Measurements from ENCODE around the gene PARD3B.

The PARD3B gene

DNA sequence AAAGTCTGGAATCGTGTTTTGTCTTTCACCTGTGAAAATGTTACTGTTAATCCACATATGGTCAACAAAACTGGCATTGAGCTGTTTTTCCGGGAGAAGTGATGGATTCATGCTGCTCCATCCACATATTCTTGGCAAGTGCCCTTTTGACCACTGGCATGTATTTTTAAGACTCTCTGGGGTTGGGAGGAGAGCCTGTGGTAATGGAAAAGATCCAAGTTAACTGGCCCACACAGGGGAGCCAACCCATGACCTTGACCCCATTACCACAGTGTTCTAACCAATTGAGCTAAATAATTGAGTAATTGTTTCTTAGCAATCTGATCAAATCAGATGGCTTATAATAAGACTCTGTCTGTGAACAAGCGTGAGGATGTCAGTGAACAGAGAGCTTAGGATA lies 840.8 kb downstream of the PARD3B start:
- Histone ChIP-seq H3K4me1 (ENCODE audit: control insufficient read depth, insufficient read depth, low read length) (peaks cover 17% of the 10 kb centered on the region; the same call in 1 of the 2 replicates), H3K9ac (ENCODE audit: low read depth, low read length) (no peak overlapping the region), H3K4me3 (ENCODE audit: low read depth, low read length) (no peak overlapping the region), H3K9me3 (ENCODE audit: control insufficient read depth, insufficient read depth, low read length) (no peaks in the 10 kb centered on the region), H3K36me3 (ENCODE audit: control insufficient read depth, insufficient read depth, low read length) (no peaks in the 10 kb centered on the region), H3K27me3 (ENCODE audit: control insufficient read depth, insufficient read depth, low read length) (no peaks in the 10 kb centered on the region), H3K27ac (ENCODE audit: low read depth, low read length) (no peak overlapping the region)

DNA sequence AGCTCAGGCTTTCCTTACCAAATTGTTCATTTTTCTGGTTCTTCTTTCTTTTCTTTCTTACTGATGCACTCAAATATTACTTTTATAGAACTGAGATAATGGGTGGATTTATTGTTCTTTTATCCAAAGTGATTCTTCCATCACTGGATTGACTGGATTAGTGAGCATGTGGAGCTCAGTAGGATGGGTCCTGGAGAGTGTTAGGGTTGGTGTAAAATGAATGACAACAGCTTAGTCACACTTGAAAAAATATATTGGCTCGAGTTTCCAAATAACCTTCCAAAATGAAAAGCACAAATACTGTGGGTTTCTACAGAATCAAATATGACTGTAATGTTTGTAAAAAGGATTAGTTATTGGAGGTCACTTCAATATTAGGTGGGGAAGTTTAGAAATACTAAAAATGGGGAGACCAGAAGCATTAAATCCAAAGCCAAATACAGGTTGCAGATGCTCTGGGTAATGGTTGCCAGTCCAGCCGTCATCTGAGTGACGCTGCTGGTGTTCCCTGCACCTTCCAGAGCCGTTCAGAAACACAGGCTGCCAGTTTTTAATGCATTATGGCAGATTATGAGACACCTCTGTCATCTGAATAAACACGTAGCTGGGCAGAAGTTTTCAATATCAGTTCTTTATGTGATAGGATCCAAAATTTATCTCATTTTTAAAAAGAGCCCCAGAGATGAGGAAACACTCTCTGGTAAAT lies 842.2 kb downstream of the PARD3B start:
- Histone ChIP-seq H3K9ac (ENCODE audit: low read depth, low read length) (no peak overlapping the region), H3K9me3 (ENCODE audit: control insufficient read depth, insufficient read depth, low read length) (no peaks in the 10 kb centered on the region), H3K4me1 (ENCODE audit: control insufficient read depth, insufficient read depth, low read length) (peaks cover 20% of the 10 kb centered on the region; the same call in 1 of the 2 replicates), H3K4me3 (ENCODE audit: low read depth, low read length) (no peak overlapping the region), H3K27me3 (ENCODE audit: control insufficient read depth, insufficient read depth, low read length) (no peaks in the 10 kb centered on the region), H3K36me3 (ENCODE audit: control insufficient read depth, insufficient read depth, low read length) (no peaks in the 10 kb centered on the region), H3K27ac (ENCODE audit: low read depth, low read length) (no peak overlapping the region)

- Histone ChIP-seq H3K36me3 (ENCODE audit: control insufficient read depth, insufficient read depth, low read length) (no peaks in the 10 kb centered on the region), H3K27ac (ENCODE audit: low read depth, low read length) (no peak overlapping the region), H3K4me1 (ENCODE audit: control insufficient read depth, insufficient read depth, low read length) (peaks cover 20% of the 10 kb centered on the region; the same call in 1 of the 2 replicates)
These were observed 845.6 kb downstream of the PARD3B start for GRCh38 chr2:205390866-205391265.

DNA sequence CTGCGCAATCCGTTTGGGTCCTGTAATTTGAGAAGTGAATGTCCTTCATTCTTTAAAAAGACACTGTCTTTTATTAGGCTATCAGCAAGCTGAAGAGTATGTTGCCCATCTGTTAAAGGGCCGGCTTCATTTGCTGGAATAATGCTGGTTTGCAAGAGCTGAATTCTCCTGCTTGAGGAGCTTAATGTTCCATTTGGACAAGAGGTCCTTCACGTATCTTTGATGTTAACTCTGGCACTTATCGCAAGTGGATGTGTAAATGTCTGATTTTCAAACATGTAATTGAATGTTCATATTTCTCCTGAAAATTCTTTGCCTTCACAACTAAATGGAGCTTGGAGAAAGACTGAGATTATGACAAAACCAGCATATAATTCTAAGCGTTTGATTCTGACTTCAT lies 856.2 kb downstream of the PARD3B start:
- Histone ChIP-seq H3K9me3 (ENCODE audit: control insufficient read depth, insufficient read depth, low read length) (no peaks in the 10 kb centered on the region), H3K27me3 (ENCODE audit: control insufficient read depth, insufficient read depth, low read length) (no peaks in the 10 kb centered on the region), H3K4me3 (ENCODE audit: low read depth, low read length) (no peak overlapping the region), H3K4me1 (ENCODE audit: control insufficient read depth, insufficient read depth, low read length) (no peaks in the 10 kb centered on the region), H3K36me3 (ENCODE audit: control insufficient read depth, insufficient read depth, low read length) (no peaks in the 10 kb centered on the region), H3K27ac (ENCODE audit: low read depth, low read length) (no peak overlapping the region), H3K9ac (ENCODE audit: low read depth, low read length) (no peak overlapping the region)

More at GRCh38 chr2:205390866-205391265, 845.6 kb downstream of the PARD3B start:
- no peak overlapping the region for H3K9ac ChIP-seq (ENCODE audit: low read depth, low read length)
- H3K4me3 ChIP-seq (ENCODE audit: low read depth, low read length) = no peak overlapping the region
- no peaks in the 10 kb centered on the region for H3K27me3 ChIP-seq (ENCODE audit: control insufficient read depth, insufficient read depth, low read length)
- H3K9me3 ChIP-seq (ENCODE audit: control insufficient read depth, insufficient read depth, low read length) = no peaks in the 10 kb centered on the region

DNA sequence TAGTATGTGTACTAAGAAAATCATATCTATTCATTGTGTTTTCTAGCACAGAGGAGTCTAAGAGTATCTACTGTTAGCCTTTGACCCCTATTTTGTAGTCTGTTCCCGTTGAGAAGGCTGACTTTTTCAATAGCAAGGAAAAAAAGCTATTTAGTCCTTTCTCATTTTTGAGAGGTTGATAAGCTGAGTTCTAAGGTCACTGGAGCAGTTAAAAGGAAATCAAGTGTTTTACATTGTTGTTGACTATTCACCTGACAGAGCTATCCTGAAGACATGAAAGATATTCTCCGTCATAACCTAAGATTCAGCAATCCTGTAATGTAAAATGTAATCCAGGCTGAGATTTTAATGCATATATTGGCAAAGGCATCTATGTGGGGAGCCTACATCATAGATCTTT lies 856.7 kb downstream of the PARD3B start:
- no peak overlapping the region for H3K27ac ChIP-seq (ENCODE audit: low read depth, low read length)
- H3K36me3 ChIP-seq (ENCODE audit: control insufficient read depth, insufficient read depth, low read length) = no peaks in the 10 kb centered on the region
- no peak overlapping the region for H3K9ac ChIP-seq (ENCODE audit: low read depth, low read length)
- H3K4me3 ChIP-seq (ENCODE audit: low read depth, low read length) = no peak overlapping the region
- no peaks in the 10 kb centered on the region for H3K27me3 ChIP-seq (ENCODE audit: control insufficient read depth, insufficient read depth, low read length)
- H3K4me1 ChIP-seq (ENCODE audit: control insufficient read depth, insufficient read depth, low read length) = no peaks in the 10 kb centered on the region
- no peaks in the 10 kb centered on the region for H3K9me3 ChIP-seq (ENCODE audit: control insufficient read depth, insufficient read depth, low read length)

DNA sequence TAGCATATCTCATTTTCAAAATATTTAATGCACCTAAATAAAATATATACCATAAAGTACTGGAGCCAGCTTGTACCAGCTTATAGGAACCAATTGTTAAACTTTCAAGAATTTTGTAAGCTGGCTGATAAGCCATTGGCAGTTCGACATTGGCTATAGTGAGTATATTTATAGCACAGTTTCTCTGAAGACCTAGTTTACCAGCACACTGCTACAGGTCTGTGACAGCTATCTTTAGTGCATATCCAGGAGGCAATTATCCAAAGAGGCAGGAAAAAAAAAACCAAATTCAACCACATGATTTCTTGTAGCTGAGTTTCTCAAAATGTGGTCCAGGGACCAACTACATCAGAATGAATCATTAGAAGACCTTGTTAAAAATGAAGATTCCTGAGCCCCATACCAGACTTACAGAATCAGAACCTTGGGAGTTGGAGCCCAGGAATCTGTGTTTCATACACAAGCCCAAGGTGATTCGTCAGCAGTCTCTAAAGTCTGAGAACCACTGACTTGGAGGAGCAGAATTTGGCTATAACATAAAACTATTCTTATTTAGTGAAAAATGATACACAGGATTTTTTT lies 858.1 kb downstream of the PARD3B start:
- Histone ChIP-seq H3K4me3 (ENCODE audit: low read depth, low read length) (no peak overlapping the region), H3K9ac (ENCODE audit: low read depth, low read length) (no peak overlapping the region), H3K27ac (ENCODE audit: low read depth, low read length) (no peak overlapping the region), H3K4me1 (ENCODE audit: control insufficient read depth, insufficient read depth, low read length) (no peaks in the 10 kb centered on the region), H3K36me3 (ENCODE audit: control insufficient read depth, insufficient read depth, low read length) (no peaks in the 10 kb centered on the region), H3K9me3 (ENCODE audit: control insufficient read depth, insufficient read depth, low read length) (no peaks in the 10 kb centered on the region), H3K27me3 (ENCODE audit: control insufficient read depth, insufficient read depth, low read length) (no peaks in the 10 kb centered on the region)

DNA sequence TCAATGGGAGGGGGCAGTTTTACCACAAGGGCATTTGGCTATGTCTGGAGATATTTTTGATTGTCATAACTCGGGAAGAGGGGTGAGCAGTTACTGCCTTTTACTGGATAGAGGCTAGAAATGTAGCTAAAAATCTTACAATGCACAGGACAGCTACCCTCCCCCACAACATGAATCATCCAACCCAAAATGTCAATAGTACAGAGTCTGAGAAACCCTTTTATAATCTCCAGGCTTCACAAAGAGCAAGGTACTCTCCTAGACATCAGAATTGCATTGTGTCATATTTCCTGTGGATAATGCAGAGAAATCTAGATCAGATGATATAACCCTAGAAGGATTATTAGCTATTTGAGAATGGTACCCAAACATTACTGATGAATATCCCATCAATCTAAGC lies 859.9 kb downstream of the PARD3B start:
- no peak overlapping the region for H3K27ac ChIP-seq (ENCODE audit: low read depth, low read length)
- H3K36me3 ChIP-seq (ENCODE audit: control insufficient read depth, insufficient read depth, low read length) = no peaks in the 10 kb centered on the region
- H3K4me3 ChIP-seq (ENCODE audit: low read depth, low read length) = no peak overlapping the region
- H3K27me3 ChIP-seq (ENCODE audit: control insufficient read depth, insufficient read depth, low read length) = no peaks in the 10 kb centered on the region
- no peak overlapping the region for H3K9ac ChIP-seq (ENCODE audit: low read depth, low read length)
- H3K9me3 ChIP-seq (ENCODE audit: control insufficient read depth, insufficient read depth, low read length) = no peaks in the 10 kb centered on the region
- H3K4me1 ChIP-seq (ENCODE audit: control insufficient read depth, insufficient read depth, low read length) = no peaks in the 10 kb centered on the region

GRCh38 chr2:205405752-205406151 lies 860.5 kb downstream of the PARD3B start:
- Histone ChIP-seq H3K4me1 (ENCODE audit: control insufficient read depth, insufficient read depth, low read length) (no peaks in the 10 kb centered on the region), H3K4me3 (ENCODE audit: low read depth, low read length) (no peak overlapping the region), H3K36me3 (ENCODE audit: control insufficient read depth, insufficient read depth, low read length) (no peaks in the 10 kb centered on the region), H3K9me3 (ENCODE audit: control insufficient read depth, insufficient read depth, low read length) (no peaks in the 10 kb centered on the region), H3K27me3 (ENCODE audit: control insufficient read depth, insufficient read depth, low read length) (no peaks in the 10 kb centered on the region), H3K27ac (ENCODE audit: low read depth, low read length) (no peak overlapping the region), H3K9ac (ENCODE audit: low read depth, low read length) (no peak overlapping the region)

DNA sequence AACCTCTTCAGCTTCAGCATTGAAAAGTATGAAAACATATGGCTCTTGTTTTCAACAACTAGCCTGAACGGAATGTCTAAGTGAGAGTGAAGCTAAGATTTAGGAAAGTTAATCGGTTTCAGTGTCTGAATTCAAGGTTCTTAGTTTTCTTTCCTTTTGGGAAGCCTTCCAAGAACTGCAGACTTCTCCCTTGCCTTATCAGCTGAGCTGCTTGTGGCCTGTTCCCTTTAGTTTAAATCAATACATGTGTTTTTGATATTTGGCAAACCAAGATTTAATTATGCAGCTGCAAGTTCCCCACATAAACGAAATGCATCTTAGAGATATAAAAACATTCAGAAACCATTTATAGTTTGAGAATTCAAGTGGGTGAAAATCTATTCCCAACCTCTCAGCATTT lies 862.7 kb downstream of the PARD3B start:
- H3K27me3 ChIP-seq (ENCODE audit: control insufficient read depth, insufficient read depth, low read length) = no peaks in the 10 kb centered on the region
- H3K36me3 ChIP-seq (ENCODE audit: control insufficient read depth, insufficient read depth, low read length) = no peaks in the 10 kb centered on the region
- no peak overlapping the region for H3K27ac ChIP-seq (ENCODE audit: low read depth, low read length)
- no peaks in the 10 kb centered on the region for H3K4me1 ChIP-seq (ENCODE audit: control insufficient read depth, insufficient read depth, low read length)
- H3K4me3 ChIP-seq (ENCODE audit: low read depth, low read length) = no peak overlapping the region
- H3K9me3 ChIP-seq (ENCODE audit: control insufficient read depth, insufficient read depth, low read length) = no peaks in the 10 kb centered on the region
- H3K9ac ChIP-seq (ENCODE audit: low read depth, low read length) = no peak overlapping the region

- H3K9ac ChIP-seq (ENCODE audit: low read depth, low read length) = no peak overlapping the region
These were observed 863.4 kb downstream of the PARD3B start for GRCh38 chr2:205408696-205409095.

DNA sequence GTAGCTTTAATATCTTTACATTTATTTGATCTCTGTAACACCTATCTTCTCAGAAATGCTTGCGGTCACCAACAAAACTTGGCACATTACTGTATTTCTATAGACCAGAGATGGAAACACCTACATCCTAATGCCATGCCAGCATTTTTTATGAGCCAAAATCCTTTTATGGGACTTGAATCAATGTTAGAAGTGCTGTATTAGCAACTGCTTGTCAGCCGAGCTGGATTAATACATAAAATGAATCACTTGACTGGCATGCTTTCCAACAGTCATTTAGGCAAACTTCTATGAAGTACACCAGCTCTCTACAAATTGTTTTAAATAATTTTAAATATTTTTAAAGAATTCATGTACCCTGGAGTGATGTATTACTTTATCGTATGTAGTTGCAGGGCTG lies 864.1 kb downstream of the PARD3B start:
- Histone ChIP-seq H3K27ac (ENCODE audit: low read depth, low read length) (no peak overlapping the region), H3K9ac (ENCODE audit: low read depth, low read length) (no peak overlapping the region), H3K4me3 (ENCODE audit: low read depth, low read length) (no peak overlapping the region), H3K4me1 (ENCODE audit: control insufficient read depth, insufficient read depth, low read length) (no peaks in the 10 kb centered on the region), H3K27me3 (ENCODE audit: control insufficient read depth, insufficient read depth, low read length) (no peaks in the 10 kb centered on the region), H3K36me3 (ENCODE audit: control insufficient read depth, insufficient read depth, low read length) (no peaks in the 10 kb centered on the region), H3K9me3 (ENCODE audit: control insufficient read depth, insufficient read depth, low read length) (no peaks in the 10 kb centered on the region)

More at GRCh38 chr2:205408696-205409095, 863.4 kb downstream of the PARD3B start:
- no peaks in the 10 kb centered on the region for H3K4me1 ChIP-seq (ENCODE audit: control insufficient read depth, insufficient read depth, low read length)
- H3K27ac ChIP-seq (ENCODE audit: low read depth, low read length) = no peak overlapping the region
- no peak overlapping the region for H3K4me3 ChIP-seq (ENCODE audit: low read depth, low read length)
- H3K36me3 ChIP-seq (ENCODE audit: control insufficient read depth, insufficient read depth, low read length) = no peaks in the 10 kb centered on the region
- no peaks in the 10 kb centered on the region for H3K9me3 ChIP-seq (ENCODE audit: control insufficient read depth, insufficient read depth, low read length)
- H3K27me3 ChIP-seq (ENCODE audit: control insufficient read depth, insufficient read depth, low read length) = no peaks in the 10 kb centered on the region

Measured in HUES48 (cell line).